ENCODE results near the gene TCEANC2. TPM values are rescaled to one million over a fixed set of nuclear protein-coding genes. Genes with fewer than 3 reads are reported as not detected.
"Not testable (repeated sequence)": the region's sequence is repeated elsewhere in the genome, so short reads cannot be mapped to it uniquely, and the experiment has no call there.

Gene TCEANC2
- total RNA-seq, 1 experiment from 2014 or later, result 5.3 TPM

DNA sequence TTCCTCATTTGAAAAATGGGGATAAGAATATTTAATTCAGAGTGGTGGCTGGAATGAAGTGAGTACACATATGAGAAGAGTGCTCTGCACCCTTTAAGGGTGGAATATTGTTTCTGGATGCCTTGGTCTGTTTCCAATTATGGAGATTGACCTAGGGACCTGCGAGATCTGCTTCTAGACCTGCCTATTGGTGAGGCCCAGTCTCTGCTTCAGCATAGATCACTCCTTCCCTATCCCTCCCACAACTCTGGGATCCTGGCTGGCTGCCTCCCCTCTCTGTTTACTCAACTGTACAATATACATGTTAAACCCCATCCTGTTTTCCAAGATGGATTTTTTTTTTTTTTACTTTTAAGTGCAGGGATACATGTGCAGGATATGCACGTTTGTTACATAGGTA lies 29.1 kb upstream of the TCEANC2 start:
- no peak overlapping the region for H2AFZ ChIP-seq (ENCODE audit: low read length)
- H3K9me3 Mint-ChIP-seq, result no peaks in the 10 kb centered on the region
- TF ChIP-seq, protein P1, sequence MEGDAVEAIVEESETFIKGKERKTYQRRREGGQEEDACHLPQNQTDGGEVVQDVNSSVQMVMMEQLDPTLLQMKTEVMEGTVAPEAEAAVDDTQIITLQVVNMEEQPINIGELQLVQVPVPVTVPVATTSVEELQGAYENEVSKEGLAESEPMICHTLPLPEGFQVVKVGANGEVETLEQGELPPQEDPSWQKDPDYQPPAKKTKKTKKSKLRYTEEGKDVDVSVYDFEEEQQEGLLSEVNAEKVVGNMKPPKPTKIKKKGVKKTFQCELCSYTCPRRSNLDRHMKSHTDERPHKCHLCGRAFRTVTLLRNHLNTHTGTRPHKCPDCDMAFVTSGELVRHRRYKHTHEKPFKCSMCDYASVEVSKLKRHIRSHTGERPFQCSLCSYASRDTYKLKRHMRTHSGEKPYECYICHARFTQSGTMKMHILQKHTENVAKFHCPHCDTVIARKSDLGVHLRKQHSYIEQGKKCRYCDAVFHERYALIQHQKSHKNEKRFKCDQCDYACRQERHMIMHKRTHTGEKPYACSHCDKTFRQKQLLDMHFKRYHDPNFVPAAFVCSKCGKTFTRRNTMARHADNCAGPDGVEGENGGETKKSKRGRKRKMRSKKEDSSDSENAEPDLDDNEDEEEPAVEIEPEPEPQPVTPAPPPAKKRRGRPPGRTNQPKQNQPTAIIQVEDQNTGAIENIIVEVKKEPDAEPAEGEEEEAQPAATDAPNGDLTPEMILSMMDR (conservative IDR thresholded peaks at IDR 0.05), result no peak

GRCh38 chr1:54024811-54025210 lies 28.6 kb upstream of the TCEANC2 start:
- H3K56ac ChIP-seq (ENCODE audit: insufficient read length, low read depth, low read length); H4K5ac ChIP-seq (ENCODE audit: insufficient read length, low read depth, low read length); H3K9me3 ChIP-seq (ENCODE audit: control insufficient read depth, low read depth, low read length); H3K9me3 Mint-ChIP-seq; H3K4me1 ChIP-seq (ENCODE audit: insufficient read depth, low read length); H4K8ac ChIP-seq (replicated peaks; ENCODE audit: insufficient read length, low read depth, low read length); H4K91ac ChIP-seq (ENCODE audit: insufficient read length, low read depth, low read length); H3K79me1 ChIP-seq (ENCODE audit: insufficient read depth, low read depth, low read length, poor library complexity, severe bottlenecking); H2AK5ac ChIP-seq (ENCODE audit: insufficient read length, low read length); H3K18ac ChIP-seq (ENCODE audit: insufficient read length, low read depth, low read length); H3K9ac ChIP-seq (ENCODE audit: extremely low read depth, insufficient read length, low read length); H3T11ph ChIP-seq (ENCODE audit: low read length); H3K79me2 ChIP-seq (ENCODE audit: insufficient read depth, low read length); H3K4ac ChIP-seq (ENCODE audit: low read depth, low read length); H3K4me2 ChIP-seq (ENCODE audit: insufficient read depth, insufficient read length, low read length); H3K4me1 Mint-ChIP-seq; H3K23ac ChIP-seq (ENCODE audit: insufficient read length, low read depth, low read length); H3K27me3 Mint-ChIP-seq (ENCODE audit: low read depth); H3K4me3 Mint-ChIP-seq; H3K14ac ChIP-seq (ENCODE audit: insufficient read depth, low read length); H2BK120ac ChIP-seq (ENCODE audit: low read depth, low read length, poor library complexity, severe bottlenecking); DNase-seq; H2BK20ac ChIP-seq (ENCODE audit: low read depth, low read length, poor library complexity, severe bottlenecking); H2BK15ac ChIP-seq (ENCODE audit: low read depth, low read length); H3K27ac ChIP-seq (ENCODE audit: insufficient read length, low read depth, low read length); H3K27me3 ChIP-seq (ENCODE audit: insufficient read depth, low read length); H3K23me2 ChIP-seq (ENCODE audit: insufficient read length, low read depth, low read length, poor library complexity, severe bottlenecking); H2AFZ ChIP-seq (ENCODE audit: low read length); H3K27ac Mint-ChIP-seq; H4K20me1 ChIP-seq (ENCODE audit: control insufficient read depth, insufficient read depth, insufficient read length); H2BK5ac ChIP-seq (ENCODE audit: insufficient read length, low read length); H3K36me3 Mint-ChIP-seq (ENCODE audit: insufficient read depth in 1 of 3, low read depth in 3 of 3); H2BK12ac ChIP-seq (ENCODE audit: insufficient read length, low read depth, low read length): not testable (repeated sequence)
- no CpG with 5 or more reads among the region's 1 CpG for WGBS (ENCODE audit: extremely low coverage, insufficient read length, low lambda C conversion rate)

More for the DNA sequence above, 29.1 kb upstream of the TCEANC2 start:
- H3K4me1 ChIP-seq (ENCODE audit: insufficient read depth, low read length), result no peaks in the 10 kb centered on the region
- H3K36me3 Mint-ChIP-seq (ENCODE audit: insufficient read depth in 1 of 3, low read depth in 3 of 3), result peaks cover 0 to 2% (median 0%) of the 10 kb centered on the region in 3 experiments; a peak in 1 of 7 replicates
- H2BK20ac ChIP-seq (ENCODE audit: low read depth, low read length, poor library complexity, severe bottlenecking), result no peak overlapping the region
- no peak overlapping the region for H3T11ph ChIP-seq (ENCODE audit: low read length)
- no peaks in the 10 kb centered on the region for H4K20me1 ChIP-seq (ENCODE audit: control insufficient read depth, insufficient read depth, insufficient read length)
- no peak overlapping the region for H3K56ac ChIP-seq (ENCODE audit: insufficient read length, low read depth, low read length)
- no peak overlapping the region for H2BK120ac ChIP-seq (ENCODE audit: low read depth, low read length, poor library complexity, severe bottlenecking)
- H2BK5ac ChIP-seq (ENCODE audit: insufficient read length, low read length), result no peak overlapping the region
- DNase-seq, result no peak
- H3K4me1 Mint-ChIP-seq, result no peaks in the 10 kb centered on the region; a peak in 1 of 4 replicates
- no peaks in the 10 kb centered on the region for H3K79me1 ChIP-seq (ENCODE audit: insufficient read depth, low read depth, low read length, poor library complexity, severe bottlenecking)
- no peak overlapping the region for H3K4ac ChIP-seq (ENCODE audit: low read depth, low read length)
- H3K27me3 ChIP-seq (ENCODE audit: insufficient read depth, low read length), result no peaks in the 10 kb centered on the region
- no peak overlapping the region for H3K4me2 ChIP-seq (ENCODE audit: insufficient read depth, insufficient read length, low read length)
- H3K23me2 ChIP-seq (ENCODE audit: insufficient read length, low read depth, low read length, poor library complexity, severe bottlenecking), result no peaks in the 10 kb centered on the region
- no peak overlapping the region for H2AK5ac ChIP-seq (ENCODE audit: insufficient read length, low read length)
- no peak overlapping the region for H3K9ac ChIP-seq (ENCODE audit: extremely low read depth, insufficient read length, low read length)
- WGBS (ENCODE audit: extremely low coverage, insufficient read length, low lambda C conversion rate), result no CpG with 5 or more reads among the region's 2 CpGs
- no peak overlapping the region for H4K8ac ChIP-seq (replicated peaks; ENCODE audit: insufficient read length, low read depth, low read length)
- no peak overlapping the region for H3K14ac ChIP-seq (ENCODE audit: insufficient read depth, low read length)
- no peak overlapping the region for H3K23ac ChIP-seq (ENCODE audit: insufficient read length, low read depth, low read length)
- no peak overlapping the region for H4K91ac ChIP-seq (ENCODE audit: insufficient read length, low read depth, low read length)
- no peaks in the 10 kb centered on the region for H3K9me3 ChIP-seq (ENCODE audit: control insufficient read depth, low read depth, low read length)
- no peak overlapping the region for H2BK15ac ChIP-seq (ENCODE audit: low read depth, low read length)
- H3K79me2 ChIP-seq (ENCODE audit: insufficient read depth, low read length), result no peaks in the 10 kb centered on the region
- no peak overlapping the region for H3K27ac Mint-ChIP-seq
- H2BK12ac ChIP-seq (ENCODE audit: insufficient read length, low read depth, low read length), result no peak overlapping the region
- H3K18ac ChIP-seq (ENCODE audit: insufficient read length, low read depth, low read length), result no peak overlapping the region
- H4K5ac ChIP-seq (ENCODE audit: insufficient read length, low read depth, low read length), result no peak overlapping the region
- H3K4me3 Mint-ChIP-seq, result no peak overlapping the region
- no peaks in the 10 kb centered on the region for H3K27me3 Mint-ChIP-seq (ENCODE audit: low read depth)
- no peak overlapping the region for H3K27ac ChIP-seq (ENCODE audit: insufficient read length, low read depth, low read length)
